Cardiac atrium fibroblast (primary cell): ENCODE measurements around the gene SMPDL3B. TPM values are rescaled to one million over a fixed set of nuclear protein-coding genes. Genes with fewer than 3 reads are reported as not detected.

Experiments
- total RNA-seq: library from RNA; depleted of rRNA; stranded (reverse); fragments of >200 nt; gene quantifications from 2 replicates; pipeline ENCODE4 v1.2.3, GENCODE V29; 2015

The SMPDL3B gene, protein sequence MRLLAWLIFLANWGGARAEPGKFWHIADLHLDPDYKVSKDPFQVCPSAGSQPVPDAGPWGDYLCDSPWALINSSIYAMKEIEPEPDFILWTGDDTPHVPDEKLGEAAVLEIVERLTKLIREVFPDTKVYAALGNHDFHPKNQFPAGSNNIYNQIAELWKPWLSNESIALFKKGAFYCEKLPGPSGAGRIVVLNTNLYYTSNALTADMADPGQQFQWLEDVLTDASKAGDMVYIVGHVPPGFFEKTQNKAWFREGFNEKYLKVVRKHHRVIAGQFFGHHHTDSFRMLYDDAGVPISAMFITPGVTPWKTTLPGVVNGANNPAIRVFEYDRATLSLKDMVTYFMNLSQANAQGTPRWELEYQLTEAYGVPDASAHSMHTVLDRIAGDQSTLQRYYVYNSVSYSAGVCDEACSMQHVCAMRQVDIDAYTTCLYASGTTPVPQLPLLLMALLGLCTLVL
- not detected in 2 replicates for total RNA-seq

DNA sequence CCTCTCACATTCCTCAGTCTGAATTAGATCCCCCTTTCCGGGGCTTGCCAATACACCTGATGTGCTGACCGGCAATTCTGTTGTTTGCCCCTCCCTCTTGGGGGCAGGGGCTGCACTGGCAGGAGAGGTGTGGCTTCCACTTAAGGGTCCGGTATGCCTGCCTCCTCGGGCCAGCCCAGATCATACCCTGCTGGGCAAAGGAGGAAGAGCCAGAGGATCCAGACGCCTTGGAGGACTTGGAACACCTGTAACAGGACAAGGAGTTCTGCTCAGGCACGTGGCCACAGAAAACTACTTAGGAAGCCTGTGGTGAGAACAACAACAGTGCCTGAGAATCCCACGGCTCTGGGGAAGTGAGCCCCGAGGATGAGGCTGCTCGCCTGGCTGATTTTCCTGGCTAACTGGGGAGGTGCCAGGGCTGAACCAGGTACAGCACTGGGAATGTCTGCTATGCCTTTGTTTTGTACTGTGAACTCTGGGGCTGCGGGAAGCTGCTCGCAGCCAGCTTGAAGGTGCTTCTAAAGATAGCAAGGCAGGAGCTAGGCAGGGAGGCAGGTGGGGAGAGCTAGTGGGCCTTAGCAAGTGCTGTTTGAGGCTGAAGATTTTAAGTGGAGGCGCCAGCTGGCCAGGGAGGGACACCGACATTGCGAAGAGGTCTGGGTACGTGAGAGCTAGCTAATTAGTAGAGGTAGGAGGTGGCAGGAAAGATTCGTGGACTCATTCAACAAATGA lies at the start of gene SMPDL3B:
TSS of gene SMPDL3B (plus strand) at position 183 of the 732 bp plus-strand sequence. CDS start at position 367, 184 bp downstream.

DNA sequence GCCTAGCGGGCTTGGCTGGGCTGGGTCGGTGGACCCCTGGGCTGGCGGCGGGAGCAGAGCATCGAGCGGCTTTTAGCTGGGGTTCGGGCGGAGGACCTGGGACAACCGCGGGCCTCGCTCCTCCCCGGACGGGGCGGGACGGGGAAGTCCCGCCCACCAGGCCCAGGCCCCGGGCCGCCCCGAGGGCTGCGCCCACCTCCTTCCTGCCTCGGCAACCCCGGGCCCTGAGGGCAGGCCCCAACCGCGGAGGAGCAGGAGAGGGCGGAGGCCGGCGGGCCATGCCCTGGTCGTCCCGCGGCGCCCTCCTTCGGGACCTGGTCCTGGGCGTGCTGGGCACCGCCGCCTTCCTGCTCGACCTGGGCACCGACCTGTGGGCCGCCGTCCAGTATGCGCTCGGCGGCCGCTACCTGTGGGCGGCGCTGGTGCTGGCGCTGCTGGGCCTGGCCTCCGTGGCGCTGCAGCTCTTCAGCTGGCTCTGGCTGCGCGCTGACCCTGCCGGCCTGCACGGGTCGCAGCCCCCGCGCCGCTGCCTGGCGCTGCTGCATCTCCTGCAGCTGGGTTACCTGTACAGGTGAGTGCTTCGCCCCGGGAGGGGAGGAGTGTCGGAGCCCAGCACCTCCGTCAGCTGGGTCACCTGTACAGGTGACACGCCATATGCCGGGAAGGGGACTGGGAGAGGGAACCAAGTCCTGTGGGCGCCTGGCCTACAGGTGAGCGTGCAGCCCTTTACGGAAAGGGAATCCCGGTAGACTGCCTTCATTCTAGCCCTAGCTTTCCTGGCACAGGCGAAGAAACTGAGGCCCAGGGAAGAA lies 25.2 kb downstream of the SMPDL3B start, which contains the start of gene XKR8:
TSS of gene XKR8 (plus strand) at position 182 of the 812 bp plus-strand sequence. CDS start at position 279, 97 bp downstream.

Other genes starting within 250 kb of the SMPDL3B start
- 3.9 and 4.7 TPM in 2 replicates for gene FAM76A, start 209.0 kb upstream of the SMPDL3B start, total RNA-seq
- 61.6 and 68.4 TPM in 2 replicates for gene STX12, start 161.8 kb upstream of the SMPDL3B start, total RNA-seq
- 39.7 and 41.5 TPM in 2 replicates for gene PPP1R8, start 104.2 kb upstream of the SMPDL3B start, total RNA-seq
- 2.5 and 7.1 TPM in 2 replicates for gene THEMIS2, start 62.5 kb upstream of the SMPDL3B start, total RNA-seq
- 13.0 and 19.9 TPM in 2 replicates for gene RPA2, start 20.4 kb upstream of the SMPDL3B start, total RNA-seq
- 3.2 and 8.4 TPM in 2 replicates for gene XKR8, start 25.0 kb downstream of the SMPDL3B start, total RNA-seq
- gene EYA3, start 153.6 kb downstream of the SMPDL3B start, total RNA-seq: 8.3 and 13.9 TPM in 2 replicates
- 0.32 TPM in 1 of 2 replicates, not detected in the other for gene PTAFR, start 241.7 kb downstream of the SMPDL3B start, total RNA-seq